ENCODE measurements around the gene MRPS18A.

DNA sequence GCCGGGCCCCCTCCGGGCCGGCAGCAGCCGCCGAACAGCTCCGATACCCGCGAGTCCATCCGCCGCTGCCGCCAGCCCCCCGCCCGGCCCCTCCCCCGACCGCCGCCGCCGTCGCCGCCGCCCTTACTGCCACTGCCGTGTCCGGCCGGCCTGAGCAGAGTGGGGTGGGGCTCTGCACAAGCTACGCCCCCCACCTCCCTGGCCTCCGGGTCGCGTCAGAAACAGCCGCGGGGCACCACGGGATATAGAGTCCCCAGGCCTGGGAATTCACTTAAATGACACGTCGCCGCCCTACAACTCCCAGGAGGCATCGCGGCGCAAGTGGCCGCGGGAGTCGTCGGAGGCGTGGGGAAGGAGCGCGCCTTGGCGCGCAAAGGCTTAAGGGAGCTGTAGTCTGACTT, 58.5 kb downstream of the MRPS18A start, which contains the start of gene GTPBP2:
- TF ChIP-seq EZH2 (IDR thresholded peaks at IDR 0.05; ENCODE audit: insufficient read depth, poor library complexity, severe bottlenecking) (no peak), EZH2phosphoT487 (IDR thresholded peaks at IDR 0.05; ENCODE audit: insufficient read depth, low read depth) (no peak)

Measured in GM23248 (cell line).